HL-60 (cell line): Measurements from ENCODE around the gene ZBTB5.
"Not testable (repeated sequence)": the region's sequence is repeated elsewhere in the genome, so short reads cannot be mapped to it uniquely, and the experiment has no call there.

ENCODE experiments used
- DNase-seq, 2 experiments: peaks; one replicate each; pipeline ENCODE4 v3.0.0-alpha.2; 2010 to 2020; ENCODE audit warnings: low read depth in 1 of 2, low spot score in 1 of 2
- H3K27ac ChIP-seq: fragments of 250-450 bp; sonication (Bioruptor Pico); replicated peaks from 2 replicates; pipeline ENCODE4 v1.5.1; 2020; ENCODE audit warnings: mild to moderate bottlenecking, moderate library complexity
- H3K27me3 ChIP-seq: fragments of 250-450 bp; sonication (Bioruptor Pico); 2 replicates; pipeline ENCODE4 v1.5.1; 2021; ENCODE audit warnings: mild to moderate bottlenecking, moderate library complexity; ENCODE audit not compliant: insufficient read depth, poor library complexity, severe bottlenecking
- H3K4me3 ChIP-seq: replicated peaks from 2 replicates; pipeline ENCODE4 v1.5.1; 2011; ENCODE audit warnings: mild to moderate bottlenecking, control low read depth, low read length; ENCODE audit not compliant: insufficient read depth
- GABPA ChIP-seq: IDR thresholded peaks from 2 replicates; pipeline ENCODE4 v1.6.1; 2012; ENCODE audit warnings: low read depth
- POLR2AphosphoS5 ChIP-seq: IDR thresholded peaks from 2 replicates; pipeline ENCODE4 v1.6.1; 2012; ENCODE audit warnings: low read depth
- SPI1 ChIP-seq: IDR thresholded peaks from 2 replicates; pipeline ENCODE4 v1.6.1; 2012; ENCODE audit warnings: low read depth, mild to moderate bottlenecking, borderline replicate concordance
- long read RNA-seq: library from polyadenylated mRNA; unstranded; transcript quantifications from one replicate; pipeline ENCODE4 v2.0.0, GENCODE V29; 2020
- TF ChIP-seq, protein P1 (sequence below): IDR thresholded peaks from 2 replicates; pipeline ENCODE4 v1.6.1; 2012; ENCODE audit warnings: low read depth; ENCODE audit not compliant: insufficient replicate concordance
- TF ChIP-seq, protein P2 (sequence below): IDR thresholded peaks from one replicate; pipeline ENCODE4 v1.5.1; 2011; ENCODE audit warnings: low read length, control low read depth, inconsistent platforms; ENCODE audit not compliant: insufficient read depth

Gene ZBTB5, protein sequence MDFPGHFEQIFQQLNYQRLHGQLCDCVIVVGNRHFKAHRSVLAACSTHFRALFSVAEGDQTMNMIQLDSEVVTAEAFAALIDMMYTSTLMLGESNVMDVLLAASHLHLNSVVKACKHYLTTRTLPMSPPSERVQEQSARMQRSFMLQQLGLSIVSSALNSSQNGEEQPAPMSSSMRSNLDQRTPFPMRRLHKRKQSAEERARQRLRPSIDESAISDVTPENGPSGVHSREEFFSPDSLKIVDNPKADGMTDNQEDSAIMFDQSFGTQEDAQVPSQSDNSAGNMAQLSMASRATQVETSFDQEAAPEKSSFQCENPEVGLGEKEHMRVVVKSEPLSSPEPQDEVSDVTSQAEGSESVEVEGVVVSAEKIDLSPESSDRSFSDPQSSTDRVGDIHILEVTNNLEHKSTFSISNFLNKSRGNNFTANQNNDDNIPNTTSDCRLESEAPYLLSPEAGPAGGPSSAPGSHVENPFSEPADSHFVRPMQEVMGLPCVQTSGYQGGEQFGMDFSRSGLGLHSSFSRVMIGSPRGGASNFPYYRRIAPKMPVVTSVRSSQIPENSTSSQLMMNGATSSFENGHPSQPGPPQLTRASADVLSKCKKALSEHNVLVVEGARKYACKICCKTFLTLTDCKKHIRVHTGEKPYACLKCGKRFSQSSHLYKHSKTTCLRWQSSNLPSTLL
- long read RNA-seq, full-length matches to known transcripts: 14 of 26 reads
- long read RNA-seq, partial matches to known transcripts: 0 of 26 reads
- long read RNA-seq, other reads (novel, unspliced or antisense): 12 of 26 reads

DNA sequence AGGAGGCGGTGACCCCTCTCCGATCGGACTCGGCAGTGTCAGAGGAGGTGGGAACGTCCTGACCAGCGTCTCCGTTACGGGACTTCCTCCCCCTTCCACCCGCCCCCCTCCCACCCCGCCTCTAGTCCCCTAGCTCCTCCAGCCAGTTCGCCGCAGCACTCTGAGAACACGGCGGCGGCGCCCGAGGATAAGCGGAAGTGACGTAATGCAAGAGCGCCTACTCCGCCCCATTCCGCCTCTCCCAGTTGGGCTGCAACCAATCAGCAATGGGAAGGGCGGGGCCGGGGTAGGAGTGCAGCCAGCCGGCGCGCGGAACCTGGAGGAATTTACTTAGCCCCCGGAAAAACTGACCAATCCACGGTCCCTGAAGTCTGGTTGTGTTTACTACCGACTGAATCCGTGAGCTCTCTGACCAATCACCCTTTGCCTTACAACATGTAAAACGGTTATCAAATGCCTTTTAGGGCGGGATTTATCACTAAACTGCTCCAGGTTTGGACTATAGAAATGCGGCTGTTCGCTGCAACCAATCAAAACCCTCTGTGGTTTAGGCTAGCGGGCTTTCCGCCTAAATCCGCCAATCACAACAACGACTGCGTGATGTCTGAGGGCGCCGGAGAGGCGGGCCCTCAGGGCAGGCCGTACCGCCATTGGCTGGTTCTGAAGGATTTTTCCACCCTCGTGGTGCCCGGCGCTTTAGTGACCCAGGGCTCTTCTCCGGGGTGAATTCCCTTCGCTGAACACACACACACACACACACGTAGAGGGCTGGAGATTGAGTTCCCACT lies at the start of gene ZBTB5:
Gene ZBTB5, minus strand, starts transcription at position 202 of the 788 bp plus-strand sequence. CDS start 22,899 bp downstream, outside the sequence.
- Histone ChIP-seq H3K27me3 (no peaks in the 10 kb centered on the region), H3K27ac (peak within 1 kb of the TSS; percentile 92), H3K4me3 (peak within 1 kb of the TSS; percentile 97)
- peak; percentile 98 to 99 for DNase-seq
- TF ChIP-seq, protein P1, sequence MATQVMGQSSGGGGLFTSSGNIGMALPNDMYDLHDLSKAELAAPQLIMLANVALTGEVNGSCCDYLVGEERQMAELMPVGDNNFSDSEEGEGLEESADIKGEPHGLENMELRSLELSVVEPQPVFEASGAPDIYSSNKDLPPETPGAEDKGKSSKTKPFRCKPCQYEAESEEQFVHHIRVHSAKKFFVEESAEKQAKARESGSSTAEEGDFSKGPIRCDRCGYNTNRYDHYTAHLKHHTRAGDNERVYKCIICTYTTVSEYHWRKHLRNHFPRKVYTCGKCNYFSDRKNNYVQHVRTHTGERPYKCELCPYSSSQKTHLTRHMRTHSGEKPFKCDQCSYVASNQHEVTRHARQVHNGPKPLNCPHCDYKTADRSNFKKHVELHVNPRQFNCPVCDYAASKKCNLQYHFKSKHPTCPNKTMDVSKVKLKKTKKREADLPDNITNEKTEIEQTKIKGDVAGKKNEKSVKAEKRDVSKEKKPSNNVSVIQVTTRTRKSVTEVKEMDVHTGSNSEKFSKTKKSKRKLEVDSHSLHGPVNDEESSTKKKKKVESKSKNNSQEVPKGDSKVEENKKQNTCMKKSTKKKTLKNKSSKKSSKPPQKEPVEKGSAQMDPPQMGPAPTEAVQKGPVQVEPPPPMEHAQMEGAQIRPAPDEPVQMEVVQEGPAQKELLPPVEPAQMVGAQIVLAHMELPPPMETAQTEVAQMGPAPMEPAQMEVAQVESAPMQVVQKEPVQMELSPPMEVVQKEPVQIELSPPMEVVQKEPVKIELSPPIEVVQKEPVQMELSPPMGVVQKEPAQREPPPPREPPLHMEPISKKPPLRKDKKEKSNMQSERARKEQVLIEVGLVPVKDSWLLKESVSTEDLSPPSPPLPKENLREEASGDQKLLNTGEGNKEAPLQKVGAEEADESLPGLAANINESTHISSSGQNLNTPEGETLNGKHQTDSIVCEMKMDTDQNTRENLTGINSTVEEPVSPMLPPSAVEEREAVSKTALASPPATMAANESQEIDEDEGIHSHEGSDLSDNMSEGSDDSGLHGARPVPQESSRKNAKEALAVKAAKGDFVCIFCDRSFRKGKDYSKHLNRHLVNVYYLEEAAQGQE: no peak
- TF ChIP-seq POLR2AphosphoS5: peak; percentile 38; the same call in 1 of the 2 replicates
- peak; percentile 71 for TF ChIP-seq SPI1
- TF ChIP-seq GABPA: peak; percentile 75
- TF ChIP-seq, protein P2, sequence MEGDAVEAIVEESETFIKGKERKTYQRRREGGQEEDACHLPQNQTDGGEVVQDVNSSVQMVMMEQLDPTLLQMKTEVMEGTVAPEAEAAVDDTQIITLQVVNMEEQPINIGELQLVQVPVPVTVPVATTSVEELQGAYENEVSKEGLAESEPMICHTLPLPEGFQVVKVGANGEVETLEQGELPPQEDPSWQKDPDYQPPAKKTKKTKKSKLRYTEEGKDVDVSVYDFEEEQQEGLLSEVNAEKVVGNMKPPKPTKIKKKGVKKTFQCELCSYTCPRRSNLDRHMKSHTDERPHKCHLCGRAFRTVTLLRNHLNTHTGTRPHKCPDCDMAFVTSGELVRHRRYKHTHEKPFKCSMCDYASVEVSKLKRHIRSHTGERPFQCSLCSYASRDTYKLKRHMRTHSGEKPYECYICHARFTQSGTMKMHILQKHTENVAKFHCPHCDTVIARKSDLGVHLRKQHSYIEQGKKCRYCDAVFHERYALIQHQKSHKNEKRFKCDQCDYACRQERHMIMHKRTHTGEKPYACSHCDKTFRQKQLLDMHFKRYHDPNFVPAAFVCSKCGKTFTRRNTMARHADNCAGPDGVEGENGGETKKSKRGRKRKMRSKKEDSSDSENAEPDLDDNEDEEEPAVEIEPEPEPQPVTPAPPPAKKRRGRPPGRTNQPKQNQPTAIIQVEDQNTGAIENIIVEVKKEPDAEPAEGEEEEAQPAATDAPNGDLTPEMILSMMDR: no peak

DNA sequence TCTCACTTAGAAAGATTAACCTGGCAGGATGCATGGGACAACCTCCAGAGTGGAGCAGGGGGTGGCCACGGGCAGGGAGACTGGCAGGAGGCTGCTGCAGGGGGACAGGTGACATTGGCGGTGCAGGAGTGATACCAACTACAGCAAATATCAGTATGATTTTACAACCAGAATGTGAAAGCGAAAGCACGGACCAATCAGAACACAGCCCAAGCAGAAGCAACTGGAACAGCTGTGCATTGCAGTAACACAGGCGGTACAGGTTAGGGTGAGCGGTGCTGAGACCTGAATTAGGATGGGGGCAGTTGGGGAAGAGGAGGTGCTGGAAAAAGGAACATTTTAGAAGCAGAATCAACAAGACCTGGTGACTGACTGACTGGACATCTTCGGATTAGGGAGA lies 49.7 kb upstream of the ZBTB5 start:
- TF ChIP-seq, protein P2: no peak
- TF ChIP-seq SPI1 (no peak), GABPA (no peak), POLR2AphosphoS5 (no peak)
- TF ChIP-seq, protein P1: no peak
- no peak overlapping the region for H3K27ac ChIP-seq

DNA sequence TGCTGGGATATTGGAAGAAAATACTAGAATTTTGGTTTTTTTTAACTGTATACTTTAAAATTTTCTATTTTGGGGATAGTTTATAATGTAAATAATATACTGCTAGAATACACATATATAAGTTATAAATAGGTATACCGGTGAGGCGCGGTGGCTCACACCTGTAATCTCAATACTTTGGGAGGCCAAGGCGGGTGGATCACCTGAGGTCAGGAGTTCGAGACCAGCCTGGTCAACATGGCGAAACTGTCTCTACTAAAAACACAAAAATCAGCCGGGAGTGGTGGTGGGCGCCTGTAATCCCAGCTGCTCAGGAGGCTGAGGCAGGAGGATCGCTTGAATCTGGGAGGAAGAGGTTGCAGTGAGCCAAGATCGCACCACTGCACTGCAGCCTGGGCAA lies 49.2 kb upstream of the ZBTB5 start:
- H3K27ac ChIP-seq, H3K27me3 ChIP-seq, H3K4me3 ChIP-seq, DNase-seq: not testable (repeated sequence)

More for the DNA sequence above, 49.7 kb upstream of the ZBTB5 start:
- Histone ChIP-seq H3K27me3 (no peaks in the 10 kb centered on the region), H3K4me3 (no peak overlapping the region)
- no peak for DNase-seq
